LNCAP (cell line): ENCODE data around the gene SMCHD1.

Experiments used
- CTCF ChIP-seq: fragments of 450-650 bp; IDR thresholded peaks from 2 replicates; pipeline ENCODE4 v1.5.1; 2017; ENCODE audit warnings: mild to moderate bottlenecking

The SMCHD1 gene

GRCh38 chr18:2853926-2854664, 198.6 kb downstream of the SMCHD1 start:
- TF ChIP-seq CTCF, result no peak
